SH-SY5Y (cell line): ENCODE measurements around the gene TBL1X.

Experiments used
- GATA2 ChIP-seq: IDR thresholded peaks from 2 replicates; pipeline ENCODE4 v1.6.1; 2011; ENCODE audit warnings: mild to moderate bottlenecking, low read depth, low read length
- GATA3 ChIP-seq: IDR thresholded peaks from 2 replicates; pipeline ENCODE4 v1.6.1; 2011; ENCODE audit warnings: low read depth, mild to moderate bottlenecking, low read length, moderate library complexity

TBL1X gene

DNA sequence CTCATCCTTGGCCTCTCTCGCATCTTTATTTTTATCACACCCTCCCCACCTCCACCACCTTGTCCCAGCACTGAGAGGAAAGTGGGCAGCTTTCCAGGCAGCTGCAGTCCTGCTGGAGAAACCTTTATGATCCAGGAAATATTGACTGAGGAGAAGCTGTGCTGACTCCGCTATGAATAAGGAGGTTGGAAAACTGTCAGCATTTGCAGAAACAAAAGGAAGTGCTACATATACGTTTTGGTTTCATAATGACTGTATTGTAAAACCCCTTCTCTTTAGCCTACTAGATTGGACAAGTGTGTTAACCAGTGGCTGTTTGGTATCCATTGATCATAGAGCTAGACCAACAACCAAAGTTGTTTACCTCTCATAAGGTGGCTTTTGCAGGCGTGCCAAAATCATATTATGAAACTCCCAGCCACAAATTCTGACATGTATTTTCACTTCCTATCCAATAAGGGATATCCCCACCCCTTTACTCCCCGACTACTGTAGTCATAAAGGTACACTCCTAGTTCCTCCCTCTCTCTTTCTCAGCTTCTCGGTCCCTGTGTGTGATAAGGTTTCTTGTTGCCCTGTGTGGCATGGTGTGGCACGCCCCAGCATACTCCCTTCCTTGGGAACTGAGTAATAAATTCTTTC lies 212.4 kb downstream of the TBL1X start:
- TF ChIP-seq GATA3 (no peak), GATA2 (no peak)

DNA sequence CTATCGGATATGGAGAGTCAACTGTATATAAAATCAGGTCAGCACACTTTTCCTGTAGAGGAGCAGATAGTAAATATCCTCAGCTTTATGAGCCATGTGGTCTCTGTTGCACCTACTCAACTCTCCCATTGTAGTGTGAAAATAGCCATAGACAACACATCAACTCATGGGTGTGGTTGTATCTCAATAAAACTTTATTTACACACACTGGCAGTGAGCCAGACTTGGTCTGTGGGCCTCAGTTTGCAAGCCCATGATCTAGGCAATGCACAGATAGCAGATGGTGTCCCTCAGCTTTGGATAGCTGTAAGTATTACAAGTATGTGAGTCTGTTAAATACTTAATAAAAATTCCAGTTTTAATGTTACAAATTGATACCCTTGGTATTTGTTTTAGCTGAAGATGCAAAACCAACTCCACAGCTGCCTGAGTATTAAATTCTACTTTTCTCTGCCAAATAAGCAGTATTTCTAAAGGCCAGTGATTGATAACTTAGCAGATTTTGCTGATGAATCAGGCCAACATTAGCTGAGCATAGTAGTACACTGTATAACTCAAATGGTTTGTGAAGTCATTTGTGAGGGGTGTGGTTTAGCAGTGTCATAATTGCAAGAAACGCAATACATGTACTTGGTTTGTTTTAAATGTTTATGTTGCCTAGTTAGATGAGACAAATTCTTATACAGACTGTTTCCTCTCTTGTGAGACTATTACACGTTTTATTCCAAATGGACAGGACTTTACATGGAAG lies 213.5 kb downstream of the TBL1X start:
- no peak for TF ChIP-seq GATA3
- no peak for TF ChIP-seq GATA2

DNA sequence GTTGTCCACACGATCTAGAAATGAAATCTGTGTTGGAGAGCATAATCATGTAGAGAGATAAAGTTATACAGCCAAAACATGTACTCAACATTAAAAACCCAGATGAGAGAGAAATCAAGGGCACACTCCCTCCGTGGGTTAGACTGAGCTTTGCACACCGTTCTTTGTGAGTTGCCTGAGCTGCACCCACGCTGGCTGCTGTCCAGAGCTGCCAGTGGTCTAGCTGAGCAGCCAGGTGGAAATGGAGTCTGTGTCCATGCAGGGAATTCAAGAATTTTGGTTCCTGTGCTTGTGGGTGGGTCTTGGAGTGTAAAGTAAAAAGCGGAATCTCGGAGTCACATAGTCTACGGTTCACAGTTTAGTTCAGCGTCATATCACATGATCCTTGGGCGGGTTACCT lies 216.2 kb downstream of the TBL1X start:
- TF ChIP-seq GATA2 (no peak), GATA3 (no peak)

DNA sequence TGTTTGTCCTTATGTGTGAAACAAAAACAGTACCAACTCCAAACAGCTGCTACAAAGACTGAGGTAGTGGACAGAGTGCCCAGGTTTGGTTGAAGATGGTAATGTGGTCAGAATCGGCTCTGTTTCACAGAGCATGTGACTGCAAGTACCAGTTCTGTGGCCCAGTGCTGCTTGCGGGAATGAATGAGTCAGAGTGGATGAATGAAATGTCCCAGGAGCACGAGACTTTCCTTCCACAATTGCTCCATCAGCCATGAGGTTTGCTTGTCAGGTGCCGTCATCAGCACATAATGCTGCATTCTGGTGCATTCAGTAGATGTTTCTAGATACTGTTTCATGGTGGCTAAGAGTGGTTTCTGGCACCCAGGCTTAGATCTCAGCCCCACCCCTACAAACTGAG lies 216.6 kb downstream of the TBL1X start:
- TF ChIP-seq GATA3 (no peak), GATA2 (no peak)

DNA sequence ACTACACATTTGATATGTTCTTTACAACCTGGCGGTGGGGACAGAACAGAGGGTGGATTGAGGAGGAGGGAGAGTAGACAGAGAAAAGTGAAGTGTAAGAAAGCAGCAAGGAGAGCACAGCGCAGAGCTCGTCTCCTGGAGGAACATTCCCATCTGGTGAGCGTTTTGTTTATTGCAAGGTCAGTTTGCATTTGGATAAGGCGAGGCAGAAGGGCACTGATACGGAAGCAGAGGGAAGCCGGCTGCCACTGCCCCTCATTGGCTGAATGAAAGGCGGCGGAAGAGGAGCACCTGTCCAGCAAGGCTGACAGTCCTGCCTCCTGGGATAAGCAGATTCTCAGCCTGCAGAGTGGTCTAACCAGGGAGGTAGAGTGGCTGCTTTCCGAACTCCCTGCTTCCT lies 217.6 kb downstream of the TBL1X start:
- TF ChIP-seq GATA3 (no peak), GATA2 (no peak)

DNA sequence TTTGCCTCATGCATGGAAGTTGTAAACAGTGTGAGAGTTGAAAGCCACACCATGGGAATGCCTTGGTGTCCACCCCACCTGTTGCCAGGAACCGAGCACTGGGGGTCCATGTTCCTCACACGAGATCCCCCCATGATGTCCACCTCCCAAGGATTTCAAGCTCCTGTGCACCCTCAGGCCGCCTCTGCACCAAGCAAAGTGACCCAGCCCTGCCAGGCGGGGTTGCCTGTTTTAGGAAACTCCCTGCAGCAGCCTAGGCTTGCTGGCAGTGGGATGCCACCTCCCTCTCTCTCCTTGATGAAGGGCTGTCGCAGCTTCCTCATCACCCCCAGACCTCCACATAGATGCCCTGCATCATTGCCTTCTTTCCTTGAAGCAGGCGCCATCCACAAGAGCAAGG lies 218.0 kb downstream of the TBL1X start:
- no peak for TF ChIP-seq GATA3
- TF ChIP-seq GATA2: no peak

DNA sequence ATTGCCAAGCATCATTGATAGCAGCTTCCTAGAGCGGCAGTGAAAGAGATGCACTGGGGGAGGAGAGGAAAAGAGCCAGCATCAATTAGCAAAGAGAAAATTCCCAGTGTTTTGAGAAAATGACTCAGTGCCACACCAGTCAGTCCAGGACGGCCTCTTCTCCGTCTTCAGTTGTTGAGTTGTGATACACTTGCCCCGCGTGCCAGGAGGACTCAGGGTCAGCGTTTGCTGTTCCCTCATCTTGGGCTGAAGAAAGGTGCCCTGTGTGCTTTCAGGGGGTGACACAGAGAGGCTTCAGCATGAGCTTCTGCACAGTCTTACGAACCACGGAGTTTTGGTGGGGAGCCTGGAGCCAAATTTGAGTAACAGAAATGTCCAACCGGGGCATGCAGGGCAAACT lies 218.5 kb downstream of the TBL1X start:
- no peak for TF ChIP-seq GATA2
- no peak for TF ChIP-seq GATA3

DNA sequence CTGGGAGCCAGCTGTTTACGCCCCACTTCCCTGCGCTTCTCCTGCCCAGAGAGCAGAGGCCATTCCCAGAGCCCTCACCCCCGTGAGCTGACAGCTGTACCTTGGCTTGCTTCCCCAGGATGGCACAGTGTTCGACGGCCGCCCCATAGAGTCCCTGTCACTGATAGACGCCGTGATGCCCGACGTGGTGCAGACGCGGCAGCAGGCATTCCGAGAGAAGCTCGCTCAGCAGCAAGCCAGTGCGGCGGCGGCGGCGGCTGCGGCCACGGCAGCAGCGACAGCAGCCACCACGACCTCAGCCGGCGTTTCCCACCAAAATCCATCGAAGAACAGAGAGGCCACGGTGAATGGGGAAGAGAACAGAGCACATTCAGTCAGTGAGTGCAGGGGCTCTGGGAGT lies 223.0 kb downstream of the TBL1X start:
- TF ChIP-seq GATA2 (no peak), GATA3 (no peak)

DNA sequence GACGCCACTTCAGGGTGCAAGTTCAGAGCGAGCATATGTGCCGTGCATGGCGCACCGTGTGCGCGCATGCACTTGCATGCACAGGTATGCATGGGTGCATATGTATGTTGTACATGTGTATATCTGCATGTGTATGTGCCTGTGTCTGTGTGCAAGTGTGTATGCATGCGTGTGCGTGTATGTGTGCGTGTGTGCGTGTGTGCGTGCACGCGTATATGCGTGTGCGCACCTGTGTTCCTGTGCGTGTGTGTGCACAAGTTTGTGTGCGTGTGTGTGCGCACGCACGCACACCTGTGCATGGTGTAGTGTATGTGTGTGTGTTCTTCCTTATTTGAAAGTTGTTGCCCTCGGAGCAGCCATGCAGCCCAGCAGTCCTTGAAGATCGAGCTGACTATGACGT lies 224.0 kb downstream of the TBL1X start:
- TF ChIP-seq GATA2: no peak
- no peak for TF ChIP-seq GATA3

DNA sequence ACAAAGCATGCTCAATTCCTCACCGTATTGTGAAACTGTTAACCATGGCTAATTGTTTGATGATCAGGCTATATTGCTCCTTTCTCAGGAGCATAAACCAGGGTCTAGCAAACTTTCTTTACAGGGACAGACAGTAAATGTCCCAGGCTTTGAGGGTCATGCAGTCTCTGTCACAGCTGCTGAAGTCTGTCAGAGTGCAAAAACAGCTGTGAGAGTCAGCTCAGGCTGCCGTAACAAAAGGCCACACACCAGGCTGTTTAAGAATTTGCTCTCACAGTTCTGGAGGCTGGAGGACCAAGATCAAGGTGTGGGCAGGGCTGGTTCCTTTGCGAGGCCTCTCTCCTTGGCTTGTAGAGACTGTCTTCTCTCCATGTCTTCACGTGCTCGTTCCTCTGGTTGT lies 225.2 kb downstream of the TBL1X start:
- TF ChIP-seq GATA2: no peak
- no peak for TF ChIP-seq GATA3

DNA sequence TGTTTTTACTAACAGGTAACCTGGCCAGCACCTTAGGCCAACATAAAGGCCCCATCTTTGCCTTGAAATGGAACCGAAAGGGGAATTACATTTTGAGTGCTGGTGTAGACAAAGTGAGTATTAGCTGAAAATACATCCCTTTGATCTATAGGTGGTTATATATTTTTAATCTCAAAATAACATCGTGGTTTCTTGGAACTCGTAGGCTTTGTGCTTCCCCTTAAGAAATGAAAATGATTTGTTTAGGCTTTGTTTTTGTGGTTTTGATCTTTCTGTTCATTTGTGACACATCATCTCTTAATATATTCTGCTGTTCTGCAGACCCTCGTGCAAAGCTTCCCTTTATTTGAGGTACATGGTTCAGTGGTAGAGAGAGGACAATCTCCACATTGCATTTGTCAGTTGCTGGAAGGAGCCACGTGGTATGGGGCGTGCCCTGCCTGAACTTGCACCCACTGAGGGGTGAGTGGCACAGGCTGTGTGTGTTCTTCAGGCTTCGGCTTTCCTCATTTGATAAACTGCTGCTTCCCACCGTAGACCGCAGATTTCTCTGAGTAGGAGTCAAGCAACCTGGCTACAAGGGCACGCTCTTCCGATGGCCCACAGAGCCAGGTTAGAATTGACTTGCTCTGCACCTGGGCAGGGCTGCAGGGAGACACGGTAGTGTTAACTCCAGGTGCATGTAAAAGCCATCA lies 228.6 kb downstream of the TBL1X start:
- TF ChIP-seq GATA3: no peak
- no peak for TF ChIP-seq GATA2

DNA sequence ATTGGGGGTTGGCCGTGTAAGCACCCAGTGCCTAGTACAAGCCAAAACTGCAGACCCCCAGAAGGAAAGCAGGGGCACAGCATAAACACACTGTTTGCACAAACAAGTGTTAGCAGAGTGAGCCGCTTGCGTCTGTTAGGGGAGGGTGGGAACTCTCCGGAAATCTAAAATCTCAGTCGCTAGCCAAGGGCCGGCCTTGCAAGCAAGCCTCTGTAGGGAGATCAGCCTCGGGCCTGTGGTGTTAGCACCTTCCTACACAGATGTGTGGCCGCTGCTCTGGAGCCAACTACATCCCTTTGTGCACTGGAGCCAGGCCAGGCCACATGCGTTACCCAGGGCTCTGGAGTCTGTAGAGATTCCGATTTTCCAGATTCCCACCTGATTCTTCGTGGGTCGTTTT lies 233.7 kb downstream of the TBL1X start:
- no peak for TF ChIP-seq GATA3
- TF ChIP-seq GATA2: no peak

DNA sequence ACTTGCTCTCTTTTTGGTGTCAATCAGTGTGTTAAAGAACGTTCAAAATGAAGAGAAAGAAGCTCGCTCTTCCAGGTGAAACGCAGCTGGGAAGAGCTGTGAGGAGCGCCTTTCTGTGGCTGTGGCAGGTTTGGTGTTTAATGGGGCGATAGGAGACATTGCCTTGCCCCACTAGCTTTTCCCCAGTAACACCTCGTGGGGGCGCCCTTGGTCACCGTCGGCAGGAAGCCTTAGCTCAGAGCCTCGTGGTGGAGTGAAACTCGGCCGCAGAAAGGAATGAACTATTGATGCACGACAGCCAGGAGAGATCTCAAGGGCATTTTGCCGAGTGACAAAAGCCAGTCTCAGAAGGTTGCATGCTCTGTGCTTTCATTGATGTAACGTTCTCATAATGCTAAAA lies 235.7 kb downstream of the TBL1X start:
- TF ChIP-seq GATA3 (no peak), GATA2 (no peak)

DNA sequence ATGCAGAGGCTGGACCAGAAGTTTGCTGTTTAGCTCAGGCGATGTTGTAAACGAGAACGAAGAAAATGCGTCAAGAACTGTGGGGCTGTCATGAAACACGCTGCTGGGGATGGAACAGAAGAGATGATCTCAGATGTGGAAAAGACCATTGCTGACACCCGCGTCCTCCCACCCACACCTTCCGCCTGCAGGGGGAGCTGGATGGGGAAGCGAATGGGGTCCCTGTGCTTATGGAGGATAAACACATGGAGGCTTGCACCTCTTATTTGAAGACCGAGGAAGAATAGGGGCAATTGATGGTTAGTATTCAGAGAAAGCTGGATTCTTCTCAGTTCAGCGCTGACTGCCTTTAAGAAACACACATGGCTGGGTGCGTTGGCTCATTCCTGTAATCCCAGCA lies 236.9 kb downstream of the TBL1X start:
- TF ChIP-seq GATA2 (no peak), GATA3 (no peak)

DNA sequence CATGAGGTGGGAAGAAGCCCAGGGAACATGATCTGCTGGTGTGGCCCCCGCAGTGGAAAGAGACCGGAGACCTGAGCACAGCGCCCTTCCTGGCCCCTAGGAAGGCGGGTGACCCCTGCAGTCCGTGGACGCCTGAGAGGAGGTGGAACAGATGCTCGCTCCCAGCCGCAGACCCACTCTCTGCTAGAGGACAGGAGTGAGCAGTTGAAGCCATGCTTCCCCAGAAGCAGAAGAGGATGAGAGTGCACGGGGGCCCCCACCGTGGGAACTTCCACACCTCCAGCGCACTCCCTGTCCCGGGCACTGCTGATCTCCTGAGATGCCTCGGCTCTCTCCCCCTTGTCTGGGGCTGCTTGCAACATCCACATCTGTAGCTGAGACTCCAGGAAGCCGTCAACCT lies 238.5 kb downstream of the TBL1X start:
- no peak for TF ChIP-seq GATA3
- no peak for TF ChIP-seq GATA2

DNA sequence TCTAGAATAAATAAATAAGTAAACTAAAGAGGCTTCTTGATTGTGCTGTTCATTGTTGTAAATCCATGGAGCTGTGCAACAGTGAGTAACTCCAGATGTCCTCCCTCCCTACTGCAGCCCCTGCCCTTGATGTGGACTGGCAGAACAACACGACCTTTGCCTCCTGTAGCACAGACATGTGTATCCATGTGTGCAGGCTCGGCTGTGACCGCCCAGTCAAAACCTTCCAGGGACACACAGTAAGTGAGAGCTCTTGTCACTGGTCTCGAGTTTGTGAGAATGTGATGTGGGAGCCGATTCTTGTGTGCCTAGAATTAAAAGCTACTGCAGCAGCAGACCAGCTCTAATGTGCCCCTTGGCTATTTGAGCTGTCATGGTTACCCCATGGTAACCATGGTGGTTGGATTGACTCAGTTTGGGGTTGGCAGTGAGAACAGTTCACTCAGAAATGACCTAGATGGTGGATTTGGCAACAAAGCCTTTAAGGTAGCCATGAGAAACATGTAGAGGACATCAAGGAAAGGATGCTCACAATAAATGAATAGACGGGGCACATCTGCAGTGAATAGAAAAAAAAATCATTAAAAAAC lies 240.1 kb downstream of the TBL1X start:
- TF ChIP-seq GATA2 (no peak), GATA3 (no peak)
